ACC112 (cell line): Measurements from ENCODE around the gene TADA3.

Experiments
- H2AFZ ChIP-seq: fragments of 200-600 bp; sonication (generic); one replicate; pipeline ENCODE4 v1.6.0; 2017; ENCODE audit warnings: antibody characterized with exemption, low read length; ENCODE audit not compliant: unreplicated experiment
- H3K27ac ChIP-seq: fragments of 200-600 bp; sonication (generic); 2 replicates; pipeline ENCODE4 v1.5.1; 2014; ENCODE audit warnings: low read depth, mild to moderate bottlenecking, antibody characterized with exemption, low read length, moderate library complexity
- H3K27me3 ChIP-seq: fragments of 200-600 bp; sonication (generic); 2 replicates; pipeline ENCODE4 v1.6.1; 2014; ENCODE audit warnings: mild to moderate bottlenecking, antibody characterized with exemption, low read length, moderate library complexity, mixed read lengths; ENCODE audit not compliant: insufficient read depth
- H3K36me3 ChIP-seq: fragments of 200-600 bp; sonication (generic); 2 replicates; pipeline ENCODE4 v1.6.1; 2016; ENCODE audit warnings: mild to moderate bottlenecking, antibody characterized with exemption, low read length, moderate library complexity, mixed read lengths; ENCODE audit not compliant: insufficient read depth
- H3K4me1 ChIP-seq: fragments of 200-600 bp; sonication (generic); one replicate; pipeline ENCODE4 v1.6.1; 2016; ENCODE audit warnings: low read length, mixed read lengths; ENCODE audit not compliant: insufficient read depth, unreplicated experiment, control insufficient read depth
- H3K4me3 ChIP-seq: fragments of 200-600 bp; sonication (generic); 2 replicates; pipeline ENCODE4 v1.5.1; 2014; ENCODE audit warnings: mild to moderate bottlenecking, low read depth, low read length
- H3K79me2 ChIP-seq: fragments of 200-600 bp; sonication (generic); one replicate; pipeline ENCODE4 v1.6.0; 2016; ENCODE audit warnings: low read length; ENCODE audit not compliant: control insufficient read depth, unreplicated experiment, insufficient read depth

Gene TADA3

GRCh38 chr3:9826815-9827573, 34.7 kb upstream of the TADA3 start:
- no peak overlapping the region for H3K4me3 ChIP-seq
- H2AFZ ChIP-seq, result no peak overlapping the region
- H3K79me2 ChIP-seq, result no peaks in the 10 kb centered on the region
- no peaks in the 10 kb centered on the region for H3K27me3 ChIP-seq
- H3K27ac ChIP-seq, result no peak overlapping the region
- H3K36me3 ChIP-seq, result peaks cover 6% of the 10 kb centered on the region; the same call in 1 of the 2 replicates
- H3K4me1 ChIP-seq, result no peaks in the 10 kb centered on the region

GRCh38 chr3:9825451-9826040, 33.3 kb upstream of the TADA3 start:
- H3K36me3 ChIP-seq, result peaks cover 6% of the 10 kb centered on the region; the same call in 1 of the 2 replicates
- no peak overlapping the region for H3K4me3 ChIP-seq
- H3K27me3 ChIP-seq, result no peaks in the 10 kb centered on the region
- no peaks in the 10 kb centered on the region for H3K4me1 ChIP-seq
- no peaks in the 10 kb centered on the region for H3K79me2 ChIP-seq
- no peak overlapping the region for H3K27ac ChIP-seq
- H2AFZ ChIP-seq, result no peak overlapping the region

- no peak overlapping the region for H3K27ac ChIP-seq
- H2AFZ ChIP-seq, result no peak overlapping the region
- no peaks in the 10 kb centered on the region for H3K27me3 ChIP-seq
- no peak overlapping the region for H3K4me3 ChIP-seq
- no peaks in the 10 kb centered on the region for H3K36me3 ChIP-seq
- H3K79me2 ChIP-seq, result no peaks in the 10 kb centered on the region
- no peaks in the 10 kb centered on the region for H3K4me1 ChIP-seq
Observed at GRCh38 chr3:9820946-9821345, 28.7 kb upstream of the TADA3 start.

GRCh38 chr3:9820543-9820942, 28.3 kb upstream of the TADA3 start:
- Histone ChIP-seq H3K27me3 (no peaks in the 10 kb centered on the region), H2AFZ (no peak overlapping the region), H3K4me3 (no peak overlapping the region), H3K4me1 (no peaks in the 10 kb centered on the region), H3K79me2 (no peaks in the 10 kb centered on the region), H3K27ac (no peak overlapping the region), H3K36me3 (no peaks in the 10 kb centered on the region)

GRCh38 chr3:9818666-9819335, 26.5 kb upstream of the TADA3 start:
- Histone ChIP-seq H3K4me3 (no peak overlapping the region), H3K27me3 (no peaks in the 10 kb centered on the region), H3K4me1 (no peaks in the 10 kb centered on the region), H3K36me3 (no peaks in the 10 kb centered on the region), H3K79me2 (no peaks in the 10 kb centered on the region), H2AFZ (no peak overlapping the region), H3K27ac (no peak overlapping the region)

GRCh38 chr3:9817436-9817835, 25.2 kb upstream of the TADA3 start:
- Histone ChIP-seq H3K27me3 (no peaks in the 10 kb centered on the region), H3K4me3 (no peak overlapping the region), H3K4me1 (no peaks in the 10 kb centered on the region), H2AFZ (no peak overlapping the region), H3K36me3 (no peaks in the 10 kb centered on the region), H3K79me2 (no peaks in the 10 kb centered on the region), H3K27ac (no peak overlapping the region)

- Histone ChIP-seq H2AFZ (no peak overlapping the region), H3K36me3 (no peaks in the 10 kb centered on the region), H3K4me1 (peaks cover 4% of the 10 kb centered on the region), H3K79me2 (no peaks in the 10 kb centered on the region), H3K27me3 (no peaks in the 10 kb centered on the region), H3K4me3 (no peak overlapping the region), H3K27ac (no peak overlapping the region)
Observed at GRCh38 chr3:9815986-9816385, 23.7 kb upstream of the TADA3 start.

GRCh38 chr3:9812870-9813483, 20.7 kb upstream of the TADA3 start:
- no peaks in the 10 kb centered on the region for H3K27me3 ChIP-seq
- no peaks in the 10 kb centered on the region for H3K36me3 ChIP-seq
- no peaks in the 10 kb centered on the region for H3K79me2 ChIP-seq
- no peak overlapping the region for H2AFZ ChIP-seq
- peaks cover 19% of the 10 kb centered on the region for H3K4me1 ChIP-seq
- H3K4me3 ChIP-seq, result no peak overlapping the region
- H3K27ac ChIP-seq, result no peak overlapping the region

GRCh38 chr3:9810846-9811245, 18.6 kb upstream of the TADA3 start:
- Histone ChIP-seq H3K4me3 (peak overlapping the region; percentile 76), H2AFZ (no peak overlapping the region), H3K4me1 (peaks cover 25% of the 10 kb centered on the region), H3K27ac (no peak overlapping the region), H3K36me3 (peaks cover 4% of the 10 kb centered on the region; the same call in 1 of the 2 replicates), H3K79me2 (no peaks in the 10 kb centered on the region), H3K27me3 (no peaks in the 10 kb centered on the region)

GRCh38 chr3:9810433-9810770, 18.1 kb upstream of the TADA3 start:
- peak overlapping the region; percentile 76 for H3K4me3 ChIP-seq
- peaks cover 7% of the 10 kb centered on the region; the same call in 1 of the 2 replicates for H3K36me3 ChIP-seq
- H3K27me3 ChIP-seq, result no peaks in the 10 kb centered on the region
- peak overlapping the region; percentile 57 for H2AFZ ChIP-seq
- H3K4me1 ChIP-seq, result peaks cover 25% of the 10 kb centered on the region
- no peaks in the 10 kb centered on the region for H3K79me2 ChIP-seq
- peak overlapping the region; percentile 79; the same call in 1 of the 2 replicates for H3K27ac ChIP-seq
